Raji (cell line): ENCODE data around the gene SKOR1.

Experiments
- POLR2A ChIP-seq: IDR thresholded peaks from 2 replicates; pipeline ENCODE4 v1.6.1; 2011; ENCODE audit warnings: low read depth, low read length, control low read depth; ENCODE audit not compliant: insufficient read depth

SKOR1 gene

GRCh38 chr15:67805666-67806516 is 19.4 kb upstream of the SKOR1 start:
- no peak for TF ChIP-seq POLR2A

- TF ChIP-seq POLR2A = no peak
Observed at GRCh38 chr15:67806536-67806935, 18.8 kb upstream of the SKOR1 start.

GRCh38 chr15:67807141-67807540 is 18.2 kb upstream of the SKOR1 start:
- no peak for TF ChIP-seq POLR2A

- no peak for TF ChIP-seq POLR2A
Observed at GRCh38 chr15:67807836-67808235, 17.5 kb upstream of the SKOR1 start.

GRCh38 chr15:67808821-67809220 is 16.5 kb upstream of the SKOR1 start:
- no peak for TF ChIP-seq POLR2A

- TF ChIP-seq POLR2A = no peak
Observed at GRCh38 chr15:67809441-67809840, 15.9 kb upstream of the SKOR1 start.

- TF ChIP-seq POLR2A = no peak
Observed at GRCh38 chr15:67809866-67810265, 15.4 kb upstream of the SKOR1 start.

- no peak for TF ChIP-seq POLR2A
Observed at GRCh38 chr15:67812241-67812644, 13.1 kb upstream of the SKOR1 start.

- TF ChIP-seq POLR2A = no peak
Observed at GRCh38 chr15:67813104-67813634, 12.1 kb upstream of the SKOR1 start.

- TF ChIP-seq POLR2A = no peak
Observed at GRCh38 chr15:67815036-67815592, 10.2 kb upstream of the SKOR1 start.

GRCh38 chr15:67816668-67817067 is 8.6 kb upstream of the SKOR1 start:
- no peak for TF ChIP-seq POLR2A

GRCh38 chr15:67818464-67818863 is 6.8 kb upstream of the SKOR1 start:
- no peak for TF ChIP-seq POLR2A

- no peak for TF ChIP-seq POLR2A
Observed at GRCh38 chr15:67819636-67820035, 5.7 kb upstream of the SKOR1 start.

GRCh38 chr15:67820122-67820991 is 5.0 kb upstream of the SKOR1 start:
- no peak for TF ChIP-seq POLR2A

- no peak for TF ChIP-seq POLR2A
Observed at GRCh38 chr15:67820992-67821783, 4.1 kb upstream of the SKOR1 start.
